IMR-90 (cell line): ENCODE results near the gene NUDT7. TPM values are rescaled to one million over a fixed set of nuclear protein-coding genes. Genes with fewer than 3 reads are reported as not detected.

ENCODE experiments used
- ATAC-seq: fragments of 200-7000 bp; cut with Tn5 transposase; 2 replicates; pipeline ENCODE4 v1.9.1; 2020; ENCODE audit warnings: low read depth, mild to moderate bottlenecking, moderate library complexity
- BruUV-seq: library from RNA; stranded (reverse); fragments of 400-500 nt; replicated peaks from 2 replicates; lab custom pipeline; 2021; lab: Mats Ljungman, UMichigan
- CTCF ChIA-PET: fragments of 300-600 bp; formaldehyde crosslinking; extraction: SDS; loops from one replicate; lab custom pipeline; 2021; ENCODE audit warnings: antibody characterized with exemption; lab: Yijun Ruan, JAX
- POLR2A ChIA-PET: fragments of 300-600 bp; sonication (Branson Sonifier 250); formaldehyde crosslinking; loops from one replicate; lab custom pipeline; 2022; ENCODE audit warnings: antibody characterized with exemption; ENCODE audit not compliant: unreplicated experiment; lab: Charles Lee
- DNase-seq: peaks from one replicate; pipeline ENCODE4 v3.0.0; 2013
- H2AFZ ChIP-seq: replicated peaks from 2 replicates; pipeline ENCODE3; 2013; ENCODE audit warnings: low read length, mild to moderate bottlenecking; ENCODE audit not compliant: poor library complexity
- H2AK5ac ChIP-seq: 2 replicates; pipeline ENCODE4 v1.6.1; 2013; ENCODE audit warnings: low read depth, low read length, inconsistent platforms
- H2AK9ac ChIP-seq: replicated peaks from 2 replicates; pipeline ENCODE3; 2013; ENCODE audit warnings: mild to moderate bottlenecking, low read depth, low read length, moderate library complexity; ENCODE audit not compliant: poor library complexity
- H2BK120ac ChIP-seq: 2 replicates; pipeline ENCODE4 v1.6.1; 2013; ENCODE audit warnings: low read depth, low read length, inconsistent platforms
- H2BK15ac ChIP-seq: 3 replicates; pipeline ENCODE4 v1.6.1; 2013; ENCODE audit warnings: low read depth, low read length, inconsistent platforms
- H2BK20ac ChIP-seq: 2 replicates; pipeline ENCODE4 v1.6.1; 2013; ENCODE audit warnings: low read depth, mild to moderate bottlenecking, inconsistent platforms, low read length, moderate library complexity
- H2BK5ac ChIP-seq: 2 replicates; pipeline ENCODE4 v1.6.1; 2013; ENCODE audit warnings: mild to moderate bottlenecking, low read depth, low read length, inconsistent platforms; ENCODE audit not compliant: poor library complexity, severe bottlenecking
- H3K14ac ChIP-seq: replicated peaks from 2 replicates; pipeline ENCODE4 v1.6.1; 2013; ENCODE audit warnings: low read depth, low read length, inconsistent platforms
- H3K18ac ChIP-seq: 2 replicates; pipeline ENCODE4 v1.6.1; 2013; ENCODE audit warnings: low read depth, low read length, control low read depth
- H3K23ac ChIP-seq: 2 replicates; pipeline ENCODE4 v1.6.1; 2013; ENCODE audit warnings: low read depth, low read length, inconsistent platforms
- H3K27ac ChIP-seq: 2 replicates; pipeline ENCODE4 v1.5.1; 2013; ENCODE audit warnings: mild to moderate bottlenecking, control low read depth, low read length; ENCODE audit not compliant: insufficient read depth
- H3K27me3 ChIP-seq: 2 replicates; pipeline ENCODE4 v1.6.1; 2013; ENCODE audit warnings: low read length; ENCODE audit not compliant: control insufficient read depth, insufficient read depth
- H3K36me3 ChIP-seq: 2 replicates; pipeline ENCODE4 v1.6.1; 2013; ENCODE audit warnings: low read length, mixed read lengths; ENCODE audit not compliant: control insufficient read depth, insufficient read depth
- H3K4ac ChIP-seq: 2 replicates; pipeline ENCODE4 v1.6.1; 2013; ENCODE audit warnings: low read depth, low read length, inconsistent platforms
- H3K4me1 ChIP-seq: 2 replicates; pipeline ENCODE4 v1.6.1; 2013; ENCODE audit warnings: low read length, mixed read lengths; ENCODE audit not compliant: control insufficient read depth, insufficient read depth
- H3K4me2 ChIP-seq: 2 replicates; pipeline ENCODE4 v1.6.1; 2013; ENCODE audit warnings: low read depth, mild to moderate bottlenecking, control low read depth, low read length, moderate library complexity
- H3K4me3 ChIP-seq: 2 replicates; pipeline ENCODE4 v1.5.1; 2013; ENCODE audit warnings: low read depth, mild to moderate bottlenecking, control low read depth, low read length, moderate library complexity; ENCODE audit not compliant: insufficient read depth
- H3K56ac ChIP-seq: 2 replicates; pipeline ENCODE4 v1.6.1; 2013; ENCODE audit warnings: low read length, inconsistent platforms; ENCODE audit not compliant: insufficient read depth; ENCODE audit errors: extremely low read depth
- H3K79me1 ChIP-seq, 2 experiments: 2 replicates each; pipeline ENCODE4 v1.6.1; 2013; ENCODE audit warnings: low read length in 2 of 2, inconsistent platforms in 1 of 2, low read depth in 1 of 2
- H3K9ac ChIP-seq: 2 replicates; pipeline ENCODE4 v1.6.1; 2013; ENCODE audit warnings: low read depth, low read length, control low read depth
- H3K9me1 ChIP-seq: 2 replicates; pipeline ENCODE4 v1.6.1; 2013; ENCODE audit warnings: low read length, inconsistent platforms; ENCODE audit not compliant: insufficient read depth
- H3K9me3 ChIP-seq: 2 replicates; pipeline ENCODE4 v1.6.1; 2013; ENCODE audit warnings: low read length; ENCODE audit not compliant: control insufficient read depth, insufficient read depth
- H4K20me1 ChIP-seq: 2 replicates; pipeline ENCODE4 v1.6.1; 2013; ENCODE audit warnings: low read length, inconsistent platforms; ENCODE audit not compliant: insufficient read depth
- H4K5ac ChIP-seq: 2 replicates; pipeline ENCODE4 v1.6.1; 2013; ENCODE audit warnings: mild to moderate bottlenecking, low read depth, low read length, control low read depth
- H4K8ac ChIP-seq, 2 experiments: 2 replicates each; pipeline ENCODE4 v1.6.1; 2013; ENCODE audit warnings: low read depth in 2 of 2, low read length in 2 of 2, control low read depth in 1 of 2, inconsistent platforms in 1 of 2
- H4K91ac ChIP-seq: 2 replicates; pipeline ENCODE4 v1.6.1; 2013; ENCODE audit warnings: low read depth, low read length, inconsistent platforms; ENCODE audit not compliant: insufficient read depth
- BHLHE40 ChIP-seq: fragments of 150-350 bp; IDR thresholded peaks from 2 replicates; pipeline ENCODE4 v1.6.1; 2016; ENCODE audit warnings: mild to moderate bottlenecking, low read depth, low read length
- CEBPB ChIP-seq: IDR thresholded peaks from 2 replicates; pipeline ENCODE4 v1.6.1; 2012; ENCODE audit warnings: low read depth, low read length, improper control_type of control experiment
- CHD1 ChIP-seq: IDR thresholded peaks from 2 replicates; pipeline ENCODE4 v1.6.1; 2012; ENCODE audit warnings: low read depth, low read length, improper control_type of control experiment
- FOS ChIP-seq: fragments of 150-350 bp; IDR thresholded peaks from 2 replicates; pipeline ENCODE4 v1.6.1; 2016; ENCODE audit warnings: low read depth, low read length
- MAFK ChIP-seq: IDR thresholded peaks from 2 replicates; pipeline ENCODE4 v1.6.1; 2012; ENCODE audit warnings: low read depth, low read length, improper control_type of control experiment
- MAZ ChIP-seq: IDR thresholded peaks from 2 replicates; pipeline ENCODE4 v1.6.1; 2012; ENCODE audit warnings: low read depth, mild to moderate bottlenecking, low read length, improper control_type of control experiment, moderate library complexity, borderline replicate concordance
- MXI1 ChIP-seq: IDR thresholded peaks from 2 replicates; pipeline ENCODE4 v1.6.1; 2012; ENCODE audit warnings: low read depth, mild to moderate bottlenecking, low read length, moderate library complexity, borderline replicate concordance
- NFE2L2 ChIP-seq: fragments of 150-350 bp; IDR thresholded peaks from 2 replicates; pipeline ENCODE4 v1.6.1; 2016; ENCODE audit warnings: low read depth, mild to moderate bottlenecking, low read length
- POLR2A ChIP-seq: IDR thresholded peaks from 2 replicates; pipeline ENCODE4 v1.6.1; 2012; ENCODE audit warnings: mild to moderate bottlenecking, low read depth, low read length
- RAD21 ChIP-seq: IDR thresholded peaks from 2 replicates; pipeline ENCODE4 v1.6.1; 2012; ENCODE audit warnings: low read length, improper control_type of control experiment
- RCOR1 ChIP-seq: IDR thresholded peaks from 2 replicates; pipeline ENCODE4 v1.6.1; 2012; ENCODE audit warnings: mild to moderate bottlenecking, low read length, improper control_type of control experiment; ENCODE audit not compliant: insufficient replicate concordance
- RFX5 ChIP-seq: IDR thresholded peaks from 2 replicates; pipeline ENCODE4 v1.8.0; 2012; ENCODE audit warnings: low read depth, mild to moderate bottlenecking, low read length, moderate library complexity
- SMC3 ChIP-seq: fragments of 150-350 bp; IDR thresholded peaks from 2 replicates; pipeline ENCODE4 v1.6.1; 2016; ENCODE audit warnings: low read depth, mild to moderate bottlenecking, antibody characterized with exemption, low read length, moderate library complexity
- WGBS, 2 experiments: methylation state at CpG; one replicate each; pipeline versions ENCODE4 v1.1.5 to v1.1.7; 2013; ENCODE audit warnings: missing lambda C conversion rate in 2 of 2; ENCODE audit not compliant: insufficient read length in 1 of 2; ENCODE audit errors: extremely low coverage in 2 of 2; 5-methylcytosine and 5-hydroxymethylcytosine counted together
- dilution Hi-C: fragments of 300-500 bp; cut with HindIII; formaldehyde crosslinking; loops from one replicate; pipeline ENCODE4 v1.14.3; 2018; ENCODE audit warnings: low sequenced_read_pairs; ENCODE audit not compliant: unreplicated experiment
- in situ Hi-C: fragments of 300-500 bp; cut with MboI; formaldehyde crosslinking; loops from 3 replicates; pipeline ENCODE4 v1.14.3; 2019; ENCODE audit warnings: low sequenced_read_pairs, inconsistent platforms, mixed read lengths
- intact Hi-C: fragments of 100-400 bp; cut with micrococcal nuclease; formaldehyde crosslinking; loops from 2 replicates; pipeline ENCODE4 v1.10.0; 2022
- polyA plus RNA-seq, 3 experiments: library from polyadenylated mRNA; depleted of rRNA; stranded (reverse); fragments of >200 nt; gene quantifications; 2 replicates each; pipeline ENCODE4 v1.2.3, GENCODE V29; 2012; ENCODE audit warnings: low replicate concordance in 1 of 3
- total RNA-seq: library from RNA; depleted of rRNA; stranded (reverse); fragments of >200 nt; gene quantifications from 2 replicates; pipeline ENCODE4 v1.2.3, GENCODE V29; 2012
- TF ChIP-seq, protein P1 (sequence below): conservative IDR thresholded peaks from 2 replicates; pipeline ENCODE4 v1.5.1; 2012; ENCODE audit warnings: mild to moderate bottlenecking, low read depth, low read length, improper control_type of control experiment
- TF ChIP-seq, protein P2 (sequence below): fragments of 150-350 bp; IDR thresholded peaks from 2 replicates; pipeline ENCODE4 v1.6.1; 2016; ENCODE audit warnings: low read depth, mild to moderate bottlenecking, low read length, moderate library complexity, borderline replicate concordance
- TF ChIP-seq, protein P3 (sequence below): fragments of 150-350 bp; IDR thresholded peaks from 2 replicates; pipeline ENCODE4 v1.6.1; 2017; ENCODE audit warnings: mild to moderate bottlenecking, antibody characterized with exemption, low read length, low read depth

NUDT7 gene
- total and polyA plus RNA-seq, 2 of the 4 experiments (the other 2 are of a cell fraction), result 4.3 to 6.2 TPM

DNA sequence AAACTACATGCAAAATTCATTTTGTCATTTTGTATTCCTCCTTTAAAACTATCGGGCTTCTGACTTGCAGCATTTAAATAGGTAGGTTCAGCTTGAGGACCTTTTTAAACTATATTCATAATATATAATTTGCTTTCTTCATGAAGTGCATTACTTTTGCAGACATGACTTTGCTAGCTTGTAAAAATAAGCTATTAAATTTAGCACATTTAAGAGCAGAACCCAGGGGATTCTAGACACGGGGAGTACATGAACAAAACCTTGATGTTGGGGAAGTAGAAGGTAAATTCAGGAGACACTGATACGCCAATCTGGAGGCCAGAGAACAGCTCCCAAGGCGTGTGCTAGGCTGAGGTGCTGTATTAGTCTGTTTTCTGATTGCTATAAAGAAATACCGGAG is 32.3 kb upstream of the NUDT7 start:
- H3K79me1 ChIP-seq, result no peaks in the 10 kb centered on the region
- no peak overlapping the region for H2AFZ ChIP-seq
- H3K36me3 ChIP-seq, result no peaks in the 10 kb centered on the region
- H3K18ac ChIP-seq, result no peak overlapping the region
- H3K4me2 ChIP-seq, result no peak overlapping the region
- ATAC-seq (no peak), DNase-seq (no peak)
- TF ChIP-seq, protein P1, sequence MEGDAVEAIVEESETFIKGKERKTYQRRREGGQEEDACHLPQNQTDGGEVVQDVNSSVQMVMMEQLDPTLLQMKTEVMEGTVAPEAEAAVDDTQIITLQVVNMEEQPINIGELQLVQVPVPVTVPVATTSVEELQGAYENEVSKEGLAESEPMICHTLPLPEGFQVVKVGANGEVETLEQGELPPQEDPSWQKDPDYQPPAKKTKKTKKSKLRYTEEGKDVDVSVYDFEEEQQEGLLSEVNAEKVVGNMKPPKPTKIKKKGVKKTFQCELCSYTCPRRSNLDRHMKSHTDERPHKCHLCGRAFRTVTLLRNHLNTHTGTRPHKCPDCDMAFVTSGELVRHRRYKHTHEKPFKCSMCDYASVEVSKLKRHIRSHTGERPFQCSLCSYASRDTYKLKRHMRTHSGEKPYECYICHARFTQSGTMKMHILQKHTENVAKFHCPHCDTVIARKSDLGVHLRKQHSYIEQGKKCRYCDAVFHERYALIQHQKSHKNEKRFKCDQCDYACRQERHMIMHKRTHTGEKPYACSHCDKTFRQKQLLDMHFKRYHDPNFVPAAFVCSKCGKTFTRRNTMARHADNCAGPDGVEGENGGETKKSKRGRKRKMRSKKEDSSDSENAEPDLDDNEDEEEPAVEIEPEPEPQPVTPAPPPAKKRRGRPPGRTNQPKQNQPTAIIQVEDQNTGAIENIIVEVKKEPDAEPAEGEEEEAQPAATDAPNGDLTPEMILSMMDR, result no peak
- TF ChIP-seq BHLHE40 (no peak), MAZ (no peak), FOS (no peak), RCOR1 (no peak), RFX5 (no peak), CEBPB (no peak), RAD21 (no peak), NFE2L2 (no peak), CHD1 (no peak), SMC3 (no peak), MAFK (no peak), POLR2A (no peak), MXI1 (no peak)
- TF ChIP-seq, protein P2, sequence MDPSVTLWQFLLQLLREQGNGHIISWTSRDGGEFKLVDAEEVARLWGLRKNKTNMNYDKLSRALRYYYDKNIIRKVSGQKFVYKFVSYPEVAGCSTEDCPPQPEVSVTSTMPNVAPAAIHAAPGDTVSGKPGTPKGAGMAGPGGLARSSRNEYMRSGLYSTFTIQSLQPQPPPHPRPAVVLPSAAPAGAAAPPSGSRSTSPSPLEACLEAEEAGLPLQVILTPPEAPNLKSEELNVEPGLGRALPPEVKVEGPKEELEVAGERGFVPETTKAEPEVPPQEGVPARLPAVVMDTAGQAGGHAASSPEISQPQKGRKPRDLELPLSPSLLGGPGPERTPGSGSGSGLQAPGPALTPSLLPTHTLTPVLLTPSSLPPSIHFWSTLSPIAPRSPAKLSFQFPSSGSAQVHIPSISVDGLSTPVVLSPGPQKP, result no peak
- TF ChIP-seq, protein P3, sequence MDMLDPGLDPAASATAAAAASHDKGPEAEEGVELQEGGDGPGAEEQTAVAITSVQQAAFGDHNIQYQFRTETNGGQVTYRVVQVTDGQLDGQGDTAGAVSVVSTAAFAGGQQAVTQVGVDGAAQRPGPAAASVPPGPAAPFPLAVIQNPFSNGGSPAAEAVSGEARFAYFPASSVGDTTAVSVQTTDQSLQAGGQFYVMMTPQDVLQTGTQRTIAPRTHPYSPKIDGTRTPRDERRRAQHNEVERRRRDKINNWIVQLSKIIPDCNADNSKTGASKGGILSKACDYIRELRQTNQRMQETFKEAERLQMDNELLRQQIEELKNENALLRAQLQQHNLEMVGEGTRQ, result no peak
- CTCF ChIA-PET, result interaction anchor here (1.0 kb wide), 1 partner anchor 259 kb away, joined by 4 read pairs; no protein-coding TSS in a partner anchor
- no peak overlapping the region for H4K5ac ChIP-seq
- BruUV-seq, result no TSS peak
- H3K4ac ChIP-seq, result no peak overlapping the region
- dilution Hi-C loops, result no loop called here
- H2BK15ac ChIP-seq, result no peak overlapping the region
- in situ Hi-C loops, result no loop called here
- no peak overlapping the region for H2BK120ac ChIP-seq
- no peak overlapping the region for H2BK20ac ChIP-seq
- H4K20me1 ChIP-seq, result no peaks in the 10 kb centered on the region
- no peaks in the 10 kb centered on the region for H3K4me1 ChIP-seq
- intact Hi-C loops, result no loop called here
- H3K27me3 ChIP-seq, result peaks cover 37% of the 10 kb centered on the region
- H2AK9ac ChIP-seq, result no peak overlapping the region
- H4K8ac ChIP-seq, result no peak overlapping the region
- WGBS, 2 experiments, result 76% methylated on average over 3 of the region's 5 CpGs; no CpG with 5 or more reads in 1 of the 2 experiments
- 0 out of 2 replicates have a peak, but pooled peaks cover 1% of the 10 kb centered on the region for H3K9me3 ChIP-seq
- H4K91ac ChIP-seq, result no peak overlapping the region
- H3K56ac ChIP-seq, result no peak overlapping the region
- H3K27ac ChIP-seq, result no peak overlapping the region
- no peak overlapping the region for H3K23ac ChIP-seq
- H3K9ac ChIP-seq, result no peak overlapping the region
- no peak overlapping the region for H2BK5ac ChIP-seq
- no peaks in the 10 kb centered on the region for H3K9me1 ChIP-seq
- H2AK5ac ChIP-seq, result no peak overlapping the region
- H3K4me3 ChIP-seq, result no peak overlapping the region
- POLR2A ChIA-PET, result no interaction called here
- no peak overlapping the region for H3K14ac ChIP-seq
